H7 (cell line): ENCODE results near the gene VPS29. TPM values are rescaled to one million over a fixed set of nuclear protein-coding genes. Genes with fewer than 3 reads are reported as not detected.
"Not testable (repeated sequence)": the region's sequence is repeated elsewhere in the genome, so short reads cannot be mapped to it uniquely, and the experiment has no call there.

Source experiments
- DNase-seq: peaks from one replicate; pipeline ENCODE4 v3.0.0; 2012
- H3K27me3 ChIP-seq: 2 replicates; pipeline ENCODE4 v1.6.0; 2011; ENCODE audit warnings: mild to moderate bottlenecking, low read length; ENCODE audit not compliant: control insufficient read depth, insufficient read depth
- H3K36me3 ChIP-seq: replicated peaks from 2 replicates; pipeline ENCODE4 v1.5.1; 2011; ENCODE audit warnings: low read length; ENCODE audit not compliant: control insufficient read depth, insufficient read depth
- H3K4me3 ChIP-seq: 2 replicates; pipeline ENCODE4 v1.5.1; 2011; ENCODE audit warnings: low read depth, mild to moderate bottlenecking, control low read depth, low read length, moderate library complexity; ENCODE audit not compliant: insufficient read depth
- total RNA-seq: library from RNA; depleted of rRNA; stranded (reverse); fragments of >200 nt; shearing (Covaris generic); gene quantifications from 2 replicates; pipeline ENCODE4 v1.2.3, GENCODE V29; 2014; rRNA removed

VPS29 gene
- 43.3 and 58.1 TPM in 2 replicates for total RNA-seq

DNA sequence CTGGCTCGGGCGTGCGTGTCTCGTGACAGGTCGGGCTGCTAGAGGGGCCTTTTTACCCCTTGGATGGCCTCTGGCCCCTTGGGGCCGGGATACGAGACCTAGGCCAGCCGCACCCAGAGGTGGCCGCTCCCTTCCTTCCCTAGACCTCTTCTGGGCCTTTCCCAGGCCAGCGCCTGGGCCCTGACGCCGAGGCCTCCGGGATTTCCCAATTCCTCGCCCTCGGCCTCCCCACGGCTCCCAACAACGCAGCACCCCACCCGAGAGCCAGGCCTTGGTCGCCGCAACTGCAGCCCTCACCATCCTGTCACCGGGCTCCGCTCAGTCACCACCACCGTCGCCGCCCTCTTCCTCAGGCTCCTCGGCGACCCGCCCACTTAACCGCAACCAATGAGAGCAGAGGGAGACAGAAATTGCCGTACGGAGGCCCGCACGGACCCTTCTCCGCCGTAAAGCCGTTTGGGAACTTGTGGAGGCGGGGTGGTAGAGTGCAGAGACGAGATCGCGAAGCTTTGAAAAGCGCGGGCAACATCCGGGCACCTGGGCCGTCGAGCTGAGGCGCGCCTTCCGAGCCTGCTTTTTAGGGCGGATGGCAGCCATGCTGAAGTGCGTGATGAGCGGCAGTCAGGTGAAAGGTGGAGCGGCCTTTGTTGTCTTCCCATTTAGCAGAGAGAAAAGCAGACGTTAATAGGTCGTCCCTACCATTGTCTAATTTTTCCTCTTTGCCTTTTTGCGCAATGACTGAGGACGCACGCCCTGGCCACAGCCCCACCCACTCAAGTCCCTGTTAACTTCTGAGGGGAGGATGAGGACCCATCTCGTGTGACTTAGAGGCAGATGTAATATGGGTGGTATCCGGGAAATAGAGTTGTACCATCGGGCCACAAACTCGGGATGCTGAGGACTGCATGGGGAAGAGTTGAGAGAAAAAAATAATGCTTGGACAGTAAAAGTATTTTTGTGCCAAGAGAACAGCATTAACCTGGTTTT lies at the start of gene VPS29, which contains the start of gene RAD9B:
Gene VPS29, minus strand, starts transcription at position 360 of the 987 bp plus-strand sequence. Its CDS starts 60 bp downstream, at position 300.
Gene RAD9B, plus strand, starts transcription at position 580 of the 987 bp plus-strand sequence. Its CDS starts 7 bp downstream, at position 587.
- Histone ChIP-seq H3K4me3 (peak within 1 kb of the TSS; percentile 97), H3K27me3 (peaks cover 3% of the 10 kb centered on the region; the same call in 1 of the 2 replicates), H3K36me3 (no peaks in the 10 kb centered on the region)
- peak; percentile 92 for DNase-seq

DNA sequence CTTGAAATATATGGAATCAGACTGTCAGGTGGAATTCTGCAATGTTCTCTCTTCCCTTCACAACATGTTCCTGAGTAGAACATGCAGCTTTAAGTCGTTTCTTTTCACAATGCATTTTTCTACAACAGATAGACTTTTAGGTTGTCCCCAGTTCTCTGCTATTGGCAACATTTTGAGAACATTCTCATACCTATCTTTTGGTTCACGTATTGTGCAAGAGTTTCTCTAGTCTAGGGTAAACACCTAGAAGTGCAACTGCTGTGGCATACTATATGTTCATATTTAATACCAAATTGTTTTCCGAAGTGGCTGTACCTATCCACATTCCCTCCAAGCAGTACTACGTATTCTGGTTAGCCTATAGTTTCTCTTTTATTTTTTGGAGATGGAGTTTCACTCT lies 49.1 kb upstream of the VPS29 start:
- Histone ChIP-seq H3K27me3 (no peaks in the 10 kb centered on the region), H3K4me3 (no peak overlapping the region), H3K36me3 (peaks cover 4% of the 10 kb centered on the region; the same call in 1 of the 2 replicates)
- no peak for DNase-seq

- Histone ChIP-seq H3K4me3 (no peak overlapping the region), H3K36me3 (peaks cover 6% of the 10 kb centered on the region; the same call in 1 of the 2 replicates), H3K27me3 (no peaks in the 10 kb centered on the region)
- DNase-seq, result no peak
These were observed 47.8 kb upstream of the VPS29 start for GRCh38 chr12:110549716-110550115.

DNA sequence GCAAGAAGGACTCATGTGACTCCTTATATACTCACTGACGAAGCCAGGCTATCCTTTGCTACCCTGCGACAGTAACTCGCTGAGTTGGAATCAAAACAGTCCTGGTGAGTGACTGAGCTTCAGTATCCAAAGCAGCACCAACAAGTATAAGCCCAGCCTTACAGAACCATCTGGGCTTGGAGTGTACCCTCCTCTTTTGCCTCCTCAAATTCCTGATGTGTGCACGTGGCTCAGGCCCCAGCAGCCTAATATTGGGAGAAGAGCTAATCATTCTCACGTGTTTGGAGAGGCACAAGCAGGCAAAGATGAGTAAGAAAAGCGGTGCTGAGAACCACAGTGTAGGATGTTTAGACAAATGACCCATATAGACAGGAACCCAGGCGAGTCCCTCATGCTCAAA lies 46.8 kb upstream of the VPS29 start:
- Histone ChIP-seq H3K27me3 (no peaks in the 10 kb centered on the region), H3K4me3 (no peak overlapping the region), H3K36me3 (peaks cover 6% of the 10 kb centered on the region; the same call in 1 of the 2 replicates)
- no peak for DNase-seq

- Histone ChIP-seq H3K36me3 (peaks cover 9% of the 10 kb centered on the region), H3K4me3 (no peak overlapping the region), H3K27me3 (no peaks in the 10 kb centered on the region)
- DNase-seq, result no peak
These were observed 45.2 kb upstream of the VPS29 start for GRCh38 chr12:110547090-110547489.

DNA sequence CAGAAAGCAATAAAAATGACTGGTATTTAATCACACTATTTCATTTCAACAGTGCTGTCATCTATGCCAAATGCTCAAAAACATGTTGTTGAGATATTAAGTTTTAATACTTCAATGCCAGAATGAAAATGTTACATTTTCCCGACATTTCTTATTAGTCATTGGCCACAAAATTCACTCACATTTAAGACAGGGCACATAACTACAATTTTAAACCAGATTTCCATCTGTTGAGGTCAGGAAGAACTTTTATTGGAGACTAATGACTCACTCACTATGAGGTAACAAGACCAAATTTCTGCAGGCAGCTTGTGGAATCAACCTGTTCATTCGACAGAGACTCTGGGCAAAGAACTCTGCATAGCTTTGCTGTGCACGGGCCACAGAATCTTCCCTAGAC lies 44.4 kb upstream of the VPS29 start:
- no peak for DNase-seq
- Histone ChIP-seq H3K4me3 (no peak overlapping the region), H3K27me3 (no peaks in the 10 kb centered on the region), H3K36me3 (peaks cover 5% of the 10 kb centered on the region)

- H3K27me3 ChIP-seq, result no peaks in the 10 kb centered on the region
- H3K4me3 ChIP-seq, result no peak overlapping the region
- no peak for DNase-seq
- peaks cover 5% of the 10 kb centered on the region for H3K36me3 ChIP-seq
These were observed 43.9 kb upstream of the VPS29 start for GRCh38 chr12:110545812-110546211.

DNA sequence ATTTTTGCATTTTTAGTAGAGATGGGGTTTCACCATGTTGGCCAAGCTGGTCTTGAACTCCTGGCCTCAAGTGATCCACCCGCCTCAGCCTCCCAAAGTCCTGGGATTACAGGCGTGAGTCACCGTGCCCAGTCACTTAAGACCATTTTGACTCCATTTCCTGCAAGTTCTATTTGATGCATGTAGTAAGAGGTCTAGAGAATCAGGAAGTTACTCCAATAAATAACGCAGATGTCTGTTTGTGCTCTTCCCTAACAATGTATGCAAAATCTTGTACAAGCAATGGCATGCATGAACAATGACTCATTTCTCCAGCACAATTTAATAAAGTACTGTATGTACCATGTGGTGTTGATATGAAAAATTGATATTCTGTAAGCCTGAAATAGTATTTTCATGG lies 43.3 kb upstream of the VPS29 start:
- DNase-seq, H3K27me3 ChIP-seq, H3K4me3 ChIP-seq, H3K36me3 ChIP-seq: not testable (repeated sequence)

DNA sequence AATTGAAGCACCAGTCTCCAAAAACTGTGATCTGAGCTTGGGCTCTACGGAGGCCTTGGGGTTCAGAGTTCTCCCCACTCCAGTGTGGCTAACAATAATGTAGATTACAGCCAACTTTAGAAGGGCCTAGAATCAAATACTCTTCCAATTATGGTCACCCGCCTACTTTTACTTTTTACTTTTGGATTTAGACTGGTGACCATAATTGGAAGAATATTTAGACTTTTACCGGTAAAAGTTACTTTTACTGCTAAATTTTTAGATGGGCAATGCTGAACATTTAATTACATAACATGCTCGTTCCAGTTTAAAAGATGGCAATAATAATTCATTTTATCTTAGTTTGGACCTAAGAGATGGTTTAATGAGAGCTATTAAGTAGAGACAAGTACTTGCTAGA lies 42.1 kb upstream of the VPS29 start:
- H3K27me3 ChIP-seq, result no peaks in the 10 kb centered on the region
- H3K36me3 ChIP-seq, result peaks cover 5% of the 10 kb centered on the region
- no peak overlapping the region for H3K4me3 ChIP-seq
- no peak for DNase-seq

DNA sequence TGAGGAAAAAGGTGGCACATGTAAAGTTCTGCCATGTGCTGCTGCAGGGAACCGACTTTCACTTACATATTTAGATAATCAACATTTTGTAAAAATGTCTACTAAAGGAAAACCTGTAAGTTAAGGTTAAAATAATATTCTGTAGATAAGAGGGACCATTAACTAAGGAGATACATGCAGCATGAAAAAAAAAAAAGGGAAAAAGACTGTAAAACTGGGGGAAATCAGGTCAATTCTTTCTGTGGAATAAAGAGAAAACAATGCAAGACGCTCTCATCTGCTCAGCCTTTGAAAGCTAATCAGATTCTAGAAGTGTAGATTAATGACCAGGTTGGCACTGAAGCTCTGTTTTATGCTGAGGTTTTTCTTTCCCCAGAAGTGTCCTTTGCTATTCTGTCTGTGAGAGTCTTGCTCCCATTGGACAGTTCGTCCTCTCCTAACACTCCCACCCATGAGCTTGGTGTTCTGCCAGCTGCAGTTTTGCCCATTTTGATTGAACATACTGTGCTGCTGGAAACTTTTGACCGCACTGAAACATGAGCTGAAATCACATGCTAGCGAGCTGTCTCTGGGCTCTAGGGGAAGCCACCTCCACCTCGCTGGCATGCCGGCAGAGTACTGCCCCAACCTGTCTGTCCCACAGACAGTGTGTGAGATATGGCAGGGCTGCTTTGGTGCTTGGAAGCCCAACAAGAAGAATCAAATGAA lies 41.5 kb upstream of the VPS29 start:
- no peak overlapping the region for H3K4me3 ChIP-seq
- H3K36me3 ChIP-seq, result peaks cover 6% of the 10 kb centered on the region
- DNase-seq, result no peak
- H3K27me3 ChIP-seq, result no peaks in the 10 kb centered on the region

GRCh38 chr12:110540048-110540447 lies 38.1 kb upstream of the VPS29 start:
- no peak for DNase-seq
- peaks cover 11% of the 10 kb centered on the region for H3K36me3 ChIP-seq
- no peaks in the 10 kb centered on the region for H3K27me3 ChIP-seq
- H3K4me3 ChIP-seq, result no peak overlapping the region

GRCh38 chr12:110538869-110539622 lies 37.1 kb upstream of the VPS29 start:
- H3K27me3 ChIP-seq, result no peaks in the 10 kb centered on the region
- H3K4me3 ChIP-seq, result no peak overlapping the region
- DNase-seq, result no peak
- peaks cover 11% of the 10 kb centered on the region for H3K36me3 ChIP-seq

DNA sequence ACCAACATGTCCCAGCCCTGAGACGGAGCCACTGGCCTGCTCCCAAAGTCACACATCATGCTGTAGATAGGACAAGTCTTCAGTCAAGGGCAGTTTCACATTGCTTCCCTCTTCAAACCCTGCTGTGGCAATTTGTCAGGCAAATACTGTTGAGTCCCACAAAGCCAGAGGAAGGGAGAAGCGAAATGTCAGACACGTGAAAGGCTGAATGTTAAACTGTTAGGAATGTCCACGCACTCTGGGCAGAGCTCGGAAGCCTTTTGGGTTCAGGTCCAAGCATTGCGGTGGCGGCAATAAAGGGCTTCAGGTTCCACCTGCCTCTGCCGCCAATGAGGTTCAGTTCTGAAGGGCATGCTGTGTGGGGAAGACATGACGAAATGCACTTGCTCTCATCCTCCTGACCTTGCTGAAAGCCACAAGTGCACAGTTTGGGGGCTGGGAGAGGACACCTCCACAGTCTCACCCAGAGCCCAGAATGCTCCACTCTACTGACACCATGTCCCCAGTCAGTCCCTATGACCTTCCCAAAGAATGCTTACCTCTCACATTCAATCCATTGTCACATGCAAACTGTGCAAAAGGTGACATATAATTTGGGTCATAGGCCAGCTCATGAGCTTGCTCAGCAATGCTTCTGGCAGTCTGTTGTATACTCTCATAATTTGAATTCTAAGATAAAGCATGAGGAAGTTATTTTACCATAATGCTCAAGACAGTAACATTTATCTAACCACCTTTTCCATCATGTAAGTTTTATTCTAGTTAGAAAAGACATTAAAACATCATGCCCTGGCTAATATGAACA lies 35.9 kb upstream of the VPS29 start:
- peaks cover 8% of the 10 kb centered on the region for H3K36me3 ChIP-seq
- no peak for DNase-seq
- no peak overlapping the region for H3K4me3 ChIP-seq

More for the DNA sequence above, 35.9 kb upstream of the VPS29 start:
- H3K27me3 ChIP-seq, result no peaks in the 10 kb centered on the region
